K562 (cell line): Measurements from ENCODE around the gene GALE.

Source experiments
- CUX1 ChIP-seq: fragments of 200-800 bp; sonication (Bioruptor generic); IDR thresholded peaks from 2 replicates; pipeline ENCODE4 v1.6.1; 2016; ENCODE audit warnings: missing genetic modification characterization, missing compliant biosample characterization
- FOXP4 ChIP-seq: sonication (generic); formaldehyde crosslinking; IDR thresholded peaks from 2 replicates; pipeline ENCODE4 v1.8.0; 2022; ENCODE audit warnings: mild to moderate bottlenecking, missing genetic modification reagents, borderline replicate concordance
- GABPA ChIP-seq: fragments of 200-800 bp; sonication (Bioruptor generic); conservative IDR thresholded peaks from 2 replicates; pipeline ENCODE4 v1.6.1; 2016; ENCODE audit warnings: low read depth, missing genetic modification characterization, missing compliant biosample characterization

GRCh38 chr1:23801338-23801748 is 789 bp upstream of the GALE start:
- TF ChIP-seq CUX1 (CRISPR knock-in tag) = no peak
- TF ChIP-seq GABPA (tag) = no peak
- no peak for TF ChIP-seq FOXP4
